GM23338 (cell line): ENCODE measurements around the gene CSPG4.

ENCODE experiments used
- CREB1 ChIP-seq: fragments of 250-450 bp; sonication (Bioruptor Pico); IDR thresholded peaks from 2 replicates; pipeline ENCODE4 v1.5.0; 2020; ENCODE audit warnings: low read depth, mild to moderate bottlenecking, moderate library complexity
- EZH2 ChIP-seq: fragments of 200-600 bp; sonication (generic); IDR thresholded peaks from one replicate; pipeline ENCODE4 v1.8.0; 2017; ENCODE audit warnings: antibody characterized with exemption, mild to moderate bottlenecking, low read depth; ENCODE audit not compliant: unreplicated experiment
- EZH2phosphoT487 ChIP-seq: fragments of 200-600 bp; sonication (generic); IDR thresholded peaks from one replicate; pipeline ENCODE4 v1.8.1; 2018; ENCODE audit warnings: antibody characterized with exemption; ENCODE audit not compliant: unreplicated experiment
- JUNB ChIP-seq: IDR thresholded peaks from one replicate; pipeline ENCODE4 v1.6.1; 2016; ENCODE audit warnings: antibody characterized with exemption; ENCODE audit not compliant: unreplicated experiment
- POLR2AphosphoS5 ChIP-seq: IDR thresholded peaks from 2 replicates; pipeline ENCODE4 v1.6.1; 2016; ENCODE audit warnings: antibody characterized with exemption, low read depth
- STAT1 ChIP-seq: IDR thresholded peaks from one replicate; pipeline ENCODE4 v1.6.1; 2016; ENCODE audit warnings: antibody characterized with exemption; ENCODE audit not compliant: unreplicated experiment
- ZNF114 ChIP-seq: fragments of 250-450 bp; sonication (Bioruptor Pico); IDR thresholded peaks from 2 replicates; pipeline ENCODE4 v1.5.0; 2020; ENCODE audit warnings: mild to moderate bottlenecking, moderate library complexity
- ZNF331 ChIP-seq: fragments of 250-450 bp; sonication (Bioruptor Pico); IDR thresholded peaks from 2 replicates; pipeline ENCODE4 v1.5.0; 2020; ENCODE audit warnings: low read depth, mild to moderate bottlenecking, moderate library complexity
- TF ChIP-seq, protein P1 (sequence below), 2 experiments: fragments of 200-600 bp in 1 of 2; sonication (generic) in 1 of 2; conservative IDR thresholded peaks; 2 replicates each; pipeline versions ENCODE4 v1.5.1 to v1.6.1; 2016 to 2017; ENCODE audit warnings: antibody characterized with exemption in 2 of 2, low read depth in 2 of 2, mild to moderate bottlenecking in 2 of 2, moderate library complexity in 1 of 2
- TF ChIP-seq, protein P2 (sequence below): IDR thresholded peaks from one replicate; pipeline ENCODE4 v1.6.1; 2018; ENCODE audit warnings: antibody characterized with exemption; ENCODE audit not compliant: unreplicated experiment
- TF ChIP-seq, protein P3 (sequence below): IDR thresholded peaks from 2 replicates; pipeline ENCODE4 v1.6.1; 2016; ENCODE audit warnings: antibody characterized with exemption
- TF ChIP-seq, protein P4 (sequence below): fragments of 250-450 bp; sonication (Bioruptor Pico); IDR thresholded peaks from 2 replicates; pipeline ENCODE4 v1.5.0; 2020; ENCODE audit warnings: mild to moderate bottlenecking, moderate library complexity

DNA sequence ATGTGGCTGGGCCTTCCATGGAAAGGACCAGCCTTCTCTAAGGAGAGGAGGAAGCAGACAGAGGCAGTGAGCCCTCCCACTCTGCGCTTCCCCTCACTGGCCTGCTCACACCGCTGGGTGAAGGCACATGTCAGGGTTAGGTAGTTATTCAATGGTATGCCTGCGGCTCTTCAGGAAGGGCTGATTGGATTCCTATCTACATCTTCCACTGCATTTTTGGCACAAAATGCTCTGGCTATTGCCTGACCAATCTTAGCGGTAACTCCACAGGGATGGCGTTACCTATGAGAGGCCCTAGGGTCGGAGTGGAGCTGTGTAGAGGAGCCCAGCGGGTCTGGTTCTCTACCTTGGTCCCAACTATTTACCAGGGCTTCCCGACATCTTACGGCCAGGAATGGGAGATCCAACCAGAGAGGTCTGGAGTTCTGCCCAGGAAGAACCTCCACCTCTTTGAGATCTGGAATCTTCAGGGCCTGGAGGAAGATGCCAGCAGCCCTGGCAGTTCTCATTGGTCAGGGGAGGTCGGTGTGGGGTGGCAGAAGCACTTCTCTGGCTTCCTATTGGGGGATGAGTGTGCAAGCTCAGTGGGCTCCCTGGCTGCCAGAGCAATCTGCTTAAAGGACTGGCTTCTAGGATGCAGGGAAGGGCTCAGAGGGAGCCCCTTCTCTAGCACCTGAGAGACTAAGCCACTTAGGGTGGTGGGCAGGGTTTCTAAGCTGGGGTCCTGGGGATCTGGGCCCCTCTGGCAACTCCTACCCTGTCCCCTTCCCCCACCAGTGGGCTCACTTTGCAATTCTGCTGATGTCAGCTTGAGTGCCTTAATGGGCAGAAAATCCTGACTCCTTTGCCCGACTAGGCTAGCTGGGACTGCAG lies 40.7 kb downstream of the CSPG4 start:
- TF ChIP-seq, protein P1, sequence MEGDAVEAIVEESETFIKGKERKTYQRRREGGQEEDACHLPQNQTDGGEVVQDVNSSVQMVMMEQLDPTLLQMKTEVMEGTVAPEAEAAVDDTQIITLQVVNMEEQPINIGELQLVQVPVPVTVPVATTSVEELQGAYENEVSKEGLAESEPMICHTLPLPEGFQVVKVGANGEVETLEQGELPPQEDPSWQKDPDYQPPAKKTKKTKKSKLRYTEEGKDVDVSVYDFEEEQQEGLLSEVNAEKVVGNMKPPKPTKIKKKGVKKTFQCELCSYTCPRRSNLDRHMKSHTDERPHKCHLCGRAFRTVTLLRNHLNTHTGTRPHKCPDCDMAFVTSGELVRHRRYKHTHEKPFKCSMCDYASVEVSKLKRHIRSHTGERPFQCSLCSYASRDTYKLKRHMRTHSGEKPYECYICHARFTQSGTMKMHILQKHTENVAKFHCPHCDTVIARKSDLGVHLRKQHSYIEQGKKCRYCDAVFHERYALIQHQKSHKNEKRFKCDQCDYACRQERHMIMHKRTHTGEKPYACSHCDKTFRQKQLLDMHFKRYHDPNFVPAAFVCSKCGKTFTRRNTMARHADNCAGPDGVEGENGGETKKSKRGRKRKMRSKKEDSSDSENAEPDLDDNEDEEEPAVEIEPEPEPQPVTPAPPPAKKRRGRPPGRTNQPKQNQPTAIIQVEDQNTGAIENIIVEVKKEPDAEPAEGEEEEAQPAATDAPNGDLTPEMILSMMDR (conservative IDR thresholded peaks at IDR 0.05; ENCODE audit: low read depth in 2 of 2): no peak
- TF ChIP-seq POLR2AphosphoS5: no peak
- TF ChIP-seq, protein P2, sequence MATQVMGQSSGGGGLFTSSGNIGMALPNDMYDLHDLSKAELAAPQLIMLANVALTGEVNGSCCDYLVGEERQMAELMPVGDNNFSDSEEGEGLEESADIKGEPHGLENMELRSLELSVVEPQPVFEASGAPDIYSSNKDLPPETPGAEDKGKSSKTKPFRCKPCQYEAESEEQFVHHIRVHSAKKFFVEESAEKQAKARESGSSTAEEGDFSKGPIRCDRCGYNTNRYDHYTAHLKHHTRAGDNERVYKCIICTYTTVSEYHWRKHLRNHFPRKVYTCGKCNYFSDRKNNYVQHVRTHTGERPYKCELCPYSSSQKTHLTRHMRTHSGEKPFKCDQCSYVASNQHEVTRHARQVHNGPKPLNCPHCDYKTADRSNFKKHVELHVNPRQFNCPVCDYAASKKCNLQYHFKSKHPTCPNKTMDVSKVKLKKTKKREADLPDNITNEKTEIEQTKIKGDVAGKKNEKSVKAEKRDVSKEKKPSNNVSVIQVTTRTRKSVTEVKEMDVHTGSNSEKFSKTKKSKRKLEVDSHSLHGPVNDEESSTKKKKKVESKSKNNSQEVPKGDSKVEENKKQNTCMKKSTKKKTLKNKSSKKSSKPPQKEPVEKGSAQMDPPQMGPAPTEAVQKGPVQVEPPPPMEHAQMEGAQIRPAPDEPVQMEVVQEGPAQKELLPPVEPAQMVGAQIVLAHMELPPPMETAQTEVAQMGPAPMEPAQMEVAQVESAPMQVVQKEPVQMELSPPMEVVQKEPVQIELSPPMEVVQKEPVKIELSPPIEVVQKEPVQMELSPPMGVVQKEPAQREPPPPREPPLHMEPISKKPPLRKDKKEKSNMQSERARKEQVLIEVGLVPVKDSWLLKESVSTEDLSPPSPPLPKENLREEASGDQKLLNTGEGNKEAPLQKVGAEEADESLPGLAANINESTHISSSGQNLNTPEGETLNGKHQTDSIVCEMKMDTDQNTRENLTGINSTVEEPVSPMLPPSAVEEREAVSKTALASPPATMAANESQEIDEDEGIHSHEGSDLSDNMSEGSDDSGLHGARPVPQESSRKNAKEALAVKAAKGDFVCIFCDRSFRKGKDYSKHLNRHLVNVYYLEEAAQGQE: no peak
- TF ChIP-seq EZH2: no peak
- no peak for TF ChIP-seq JUNB
- TF ChIP-seq EZH2phosphoT487: no peak
- TF ChIP-seq, protein P3, sequence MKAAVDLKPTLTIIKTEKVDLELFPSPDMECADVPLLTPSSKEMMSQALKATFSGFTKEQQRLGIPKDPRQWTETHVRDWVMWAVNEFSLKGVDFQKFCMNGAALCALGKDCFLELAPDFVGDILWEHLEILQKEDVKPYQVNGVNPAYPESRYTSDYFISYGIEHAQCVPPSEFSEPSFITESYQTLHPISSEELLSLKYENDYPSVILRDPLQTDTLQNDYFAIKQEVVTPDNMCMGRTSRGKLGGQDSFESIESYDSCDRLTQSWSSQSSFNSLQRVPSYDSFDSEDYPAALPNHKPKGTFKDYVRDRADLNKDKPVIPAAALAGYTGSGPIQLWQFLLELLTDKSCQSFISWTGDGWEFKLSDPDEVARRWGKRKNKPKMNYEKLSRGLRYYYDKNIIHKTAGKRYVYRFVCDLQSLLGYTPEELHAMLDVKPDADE: no peak
- no peak for TF ChIP-seq ZNF331
- TF ChIP-seq, protein P4, sequence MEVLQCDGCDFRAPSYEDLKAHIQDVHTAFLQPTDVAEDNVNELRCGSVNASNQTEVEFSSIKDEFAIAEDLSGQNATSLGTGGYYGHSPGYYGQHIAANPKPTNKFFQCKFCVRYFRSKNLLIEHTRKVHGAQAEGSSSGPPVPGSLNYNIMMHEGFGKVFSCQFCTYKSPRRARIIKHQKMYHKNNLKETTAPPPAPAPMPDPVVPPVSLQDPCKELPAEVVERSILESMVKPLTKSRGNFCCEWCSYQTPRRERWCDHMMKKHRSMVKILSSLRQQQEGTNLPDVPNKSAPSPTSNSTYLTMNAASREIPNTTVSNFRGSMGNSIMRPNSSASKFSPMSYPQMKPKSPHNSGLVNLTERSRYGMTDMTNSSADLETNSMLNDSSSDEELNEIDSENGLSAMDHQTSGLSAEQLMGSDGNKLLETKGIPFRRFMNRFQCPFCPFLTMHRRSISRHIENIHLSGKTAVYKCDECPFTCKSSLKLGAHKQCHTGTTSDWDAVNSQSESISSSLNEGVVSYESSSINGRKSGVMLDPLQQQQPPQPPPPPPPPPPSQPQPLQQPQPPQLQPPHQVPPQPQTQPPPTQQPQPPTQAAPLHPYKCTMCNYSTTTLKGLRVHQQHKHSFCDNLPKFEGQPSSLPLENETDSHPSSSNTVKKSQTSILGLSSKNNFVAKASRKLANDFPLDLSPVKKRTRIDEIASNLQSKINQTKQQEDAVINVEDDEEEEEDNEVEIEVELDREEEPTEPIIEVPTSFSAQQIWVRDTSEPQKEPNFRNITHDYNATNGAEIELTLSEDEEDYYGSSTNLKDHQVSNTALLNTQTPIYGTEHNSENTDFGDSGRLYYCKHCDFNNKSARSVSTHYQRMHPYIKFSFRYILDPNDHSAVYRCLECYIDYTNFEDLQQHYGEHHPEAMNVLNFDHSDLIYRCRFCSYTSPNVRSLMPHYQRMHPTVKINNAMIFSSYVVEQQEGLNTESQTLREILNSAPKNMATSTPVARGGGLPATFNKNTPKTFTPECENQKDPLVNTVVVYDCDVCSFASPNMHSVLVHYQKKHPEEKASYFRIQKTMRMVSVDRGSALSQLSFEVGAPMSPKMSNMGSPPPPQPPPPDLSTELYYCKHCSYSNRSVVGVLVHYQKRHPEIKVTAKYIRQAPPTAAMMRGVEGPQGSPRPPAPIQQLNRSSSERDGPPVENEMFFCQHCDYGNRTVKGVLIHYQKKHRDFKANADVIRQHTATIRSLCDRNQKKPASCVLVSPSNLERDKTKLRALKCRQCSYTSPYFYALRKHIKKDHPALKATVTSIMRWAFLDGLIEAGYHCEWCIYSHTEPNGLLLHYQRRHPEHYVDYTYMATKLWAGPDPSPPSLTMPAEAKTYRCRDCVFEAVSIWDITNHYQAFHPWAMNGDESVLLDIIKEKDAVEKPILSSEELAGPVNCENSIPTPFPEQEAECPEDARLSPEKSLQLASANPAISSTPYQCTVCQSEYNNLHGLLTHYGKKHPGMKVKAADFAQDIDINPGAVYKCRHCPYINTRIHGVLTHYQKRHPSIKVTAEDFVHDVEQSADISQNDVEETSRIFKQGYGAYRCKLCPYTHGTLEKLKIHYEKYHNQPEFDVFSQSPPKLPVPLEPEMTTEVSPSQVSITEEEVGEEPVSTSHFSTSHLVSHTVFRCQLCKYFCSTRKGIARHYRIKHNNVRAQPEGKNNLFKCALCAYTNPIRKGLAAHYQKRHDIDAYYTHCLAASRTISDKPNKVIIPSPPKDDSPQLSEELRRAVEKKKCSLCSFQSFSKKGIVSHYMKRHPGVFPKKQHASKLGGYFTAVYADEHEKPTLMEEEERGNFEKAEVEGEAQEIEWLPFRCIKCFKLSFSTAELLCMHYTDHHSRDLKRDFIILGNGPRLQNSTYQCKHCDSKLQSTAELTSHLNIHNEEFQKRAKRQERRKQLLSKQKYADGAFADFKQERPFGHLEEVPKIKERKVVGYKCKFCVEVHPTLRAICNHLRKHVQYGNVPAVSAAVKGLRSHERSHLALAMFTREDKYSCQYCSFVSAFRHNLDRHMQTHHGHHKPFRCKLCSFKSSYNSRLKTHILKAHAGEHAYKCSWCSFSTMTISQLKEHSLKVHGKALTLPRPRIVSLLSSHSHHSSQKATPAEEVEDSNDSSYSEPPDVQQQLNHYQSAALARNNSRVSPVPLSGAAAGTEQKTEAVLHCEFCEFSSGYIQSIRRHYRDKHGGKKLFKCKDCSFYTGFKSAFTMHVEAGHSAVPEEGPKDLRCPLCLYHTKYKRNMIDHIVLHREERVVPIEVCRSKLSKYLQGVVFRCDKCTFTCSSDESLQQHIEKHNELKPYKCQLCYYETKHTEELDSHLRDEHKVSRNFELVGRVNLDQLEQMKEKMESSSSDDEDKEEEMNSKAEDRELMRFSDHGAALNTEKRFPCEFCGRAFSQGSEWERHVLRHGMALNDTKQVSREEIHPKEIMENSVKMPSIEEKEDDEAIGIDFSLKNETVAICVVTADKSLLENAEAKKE (CRISPR knock-in tag): no peak
- no peak for TF ChIP-seq CREB1 (CRISPR knock-in tag)
- no peak for TF ChIP-seq STAT1
- no peak for TF ChIP-seq ZNF114 (CRISPR knock-in tag)
